Testis (tissue), 2 donors: ENCODE results near the gene DRD4.

Source experiments
- CTCF ChIP-seq, 3 experiments: fragments of 450-650 bp in 2 of 3; fragments of 200-600 bp in 1 of 3; sonication (generic) in 1 of 3; IDR thresholded peaks; one replicate each; pipeline ENCODE4 v1.5.1; 2016 to 2019; ENCODE audit warnings: antibody characterized with exemption in 3 of 3, mild to moderate bottlenecking in 2 of 3, moderate library complexity in 1 of 3
- POLR2A ChIP-seq: fragments of 450-650 bp; IDR thresholded peaks from one replicate; pipeline ENCODE4 v1.6.1; 2017; ENCODE audit warnings: antibody characterized with exemption, mild to moderate bottlenecking, moderate library complexity

GRCh38 chr11:601573-602245 is 35.4 kb upstream of the DRD4 start:
- no peak for TF ChIP-seq CTCF (IDR thresholded peaks at IDR 0.05)
- no peak for TF ChIP-seq POLR2A
